ENCODE measurements around the gene RSRC1.

RSRC1 gene

DNA sequence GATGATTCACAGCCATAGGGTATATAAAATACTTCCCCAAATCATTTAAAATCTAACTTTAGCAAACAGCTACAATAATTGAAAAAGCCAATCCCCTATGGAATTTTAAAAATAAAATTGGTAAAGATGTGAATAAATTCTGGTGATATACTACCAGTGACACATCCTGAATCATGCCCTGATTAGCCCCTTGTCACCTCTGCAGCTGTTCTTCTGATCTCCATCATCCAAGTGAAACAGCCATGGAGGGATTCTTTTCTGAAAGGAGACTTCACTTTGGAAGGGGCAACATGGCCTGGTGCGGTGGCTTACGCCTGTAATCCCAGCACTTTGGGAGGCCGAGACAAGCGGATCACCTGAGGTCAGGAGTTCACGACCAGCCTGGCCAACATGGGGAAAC, 345.5 kb downstream of the RSRC1 start:
- no peak overlapping the region for H2AFZ ChIP-seq (ENCODE audit: low read depth)
- H3K27me3 ChIP-seq (ENCODE audit: insufficient read depth, low read depth): no peaks in the 10 kb centered on the region
- TF ChIP-seq, protein P1, sequence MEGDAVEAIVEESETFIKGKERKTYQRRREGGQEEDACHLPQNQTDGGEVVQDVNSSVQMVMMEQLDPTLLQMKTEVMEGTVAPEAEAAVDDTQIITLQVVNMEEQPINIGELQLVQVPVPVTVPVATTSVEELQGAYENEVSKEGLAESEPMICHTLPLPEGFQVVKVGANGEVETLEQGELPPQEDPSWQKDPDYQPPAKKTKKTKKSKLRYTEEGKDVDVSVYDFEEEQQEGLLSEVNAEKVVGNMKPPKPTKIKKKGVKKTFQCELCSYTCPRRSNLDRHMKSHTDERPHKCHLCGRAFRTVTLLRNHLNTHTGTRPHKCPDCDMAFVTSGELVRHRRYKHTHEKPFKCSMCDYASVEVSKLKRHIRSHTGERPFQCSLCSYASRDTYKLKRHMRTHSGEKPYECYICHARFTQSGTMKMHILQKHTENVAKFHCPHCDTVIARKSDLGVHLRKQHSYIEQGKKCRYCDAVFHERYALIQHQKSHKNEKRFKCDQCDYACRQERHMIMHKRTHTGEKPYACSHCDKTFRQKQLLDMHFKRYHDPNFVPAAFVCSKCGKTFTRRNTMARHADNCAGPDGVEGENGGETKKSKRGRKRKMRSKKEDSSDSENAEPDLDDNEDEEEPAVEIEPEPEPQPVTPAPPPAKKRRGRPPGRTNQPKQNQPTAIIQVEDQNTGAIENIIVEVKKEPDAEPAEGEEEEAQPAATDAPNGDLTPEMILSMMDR (conservative IDR thresholded peaks at IDR 0.05; ENCODE audit: low read depth, low read length): no peak
- no peaks in the 10 kb centered on the region for H3K79me2 ChIP-seq (ENCODE audit: insufficient read depth, low read depth)
- H3K4me2 ChIP-seq: no peak overlapping the region
- no peak overlapping the region for H3K9ac ChIP-seq
- peaks cover 7% of the 10 kb centered on the region for H3K4me1 ChIP-seq (ENCODE audit: low read depth, poor library complexity, severe bottlenecking)
- H3K4me3 ChIP-seq (IDR thresholded peaks at IDR 0.05; ENCODE audit: insufficient read depth, low read depth, low read length): no peak overlapping the region
- no peaks in the 10 kb centered on the region for H4K20me1 ChIP-seq (ENCODE audit: insufficient read depth)
- H3K27ac ChIP-seq: no peak overlapping the region
- no peaks in the 10 kb centered on the region for H3K36me3 ChIP-seq (ENCODE audit: insufficient read depth)

GRCh38 chr3:158456114-158456513, 346.2 kb downstream of the RSRC1 start:
- no peak overlapping the region for H3K27ac ChIP-seq
- H3K4me2 ChIP-seq: no peak overlapping the region
- no peak overlapping the region for H3K4me3 ChIP-seq (IDR thresholded peaks at IDR 0.05; ENCODE audit: insufficient read depth, low read depth, low read length)
- H2AFZ ChIP-seq (ENCODE audit: low read depth): no peak overlapping the region
- no peaks in the 10 kb centered on the region for H3K27me3 ChIP-seq (ENCODE audit: insufficient read depth, low read depth)
- no peaks in the 10 kb centered on the region for H4K20me1 ChIP-seq (ENCODE audit: insufficient read depth)
- H3K4me1 ChIP-seq (ENCODE audit: low read depth, poor library complexity, severe bottlenecking): peaks cover 7% of the 10 kb centered on the region
- TF ChIP-seq, protein P1 (conservative IDR thresholded peaks at IDR 0.05; ENCODE audit: low read depth, low read length): no peak
- no peaks in the 10 kb centered on the region for H3K36me3 ChIP-seq (ENCODE audit: insufficient read depth)
- H3K79me2 ChIP-seq (ENCODE audit: insufficient read depth, low read depth): no peaks in the 10 kb centered on the region
- H3K9ac ChIP-seq: no peak overlapping the region

DNA sequence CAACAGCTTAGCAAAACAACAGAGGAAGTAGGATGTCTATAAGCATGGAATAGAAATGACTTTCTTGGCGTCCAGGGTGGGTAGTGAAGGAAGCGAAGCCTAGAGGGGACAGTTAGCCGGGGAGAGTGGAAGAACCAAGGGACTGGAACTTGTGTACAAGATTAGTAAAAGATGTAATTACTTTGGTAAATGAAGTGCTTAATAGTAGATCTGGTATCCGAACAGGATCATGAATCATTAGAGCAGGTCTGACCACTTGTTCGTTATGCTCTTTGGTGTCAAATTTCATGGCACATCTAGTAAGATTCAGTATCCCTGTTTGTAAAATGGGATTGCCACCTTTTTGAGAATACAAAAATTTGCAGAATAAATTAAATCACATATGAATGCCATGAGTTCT, 348.6 kb downstream of the RSRC1 start:
- TF ChIP-seq, protein P1 (conservative IDR thresholded peaks at IDR 0.05; ENCODE audit: low read depth, low read length): no peak
- Histone ChIP-seq H3K9ac (no peak overlapping the region), H3K79me2 (ENCODE audit: insufficient read depth, low read depth) (no peaks in the 10 kb centered on the region), H2AFZ (ENCODE audit: low read depth) (no peak overlapping the region), H3K27ac (no peak overlapping the region), H3K4me2 (no peak overlapping the region), H3K27me3 (ENCODE audit: insufficient read depth, low read depth) (no peaks in the 10 kb centered on the region), H3K4me3 (IDR thresholded peaks at IDR 0.05; ENCODE audit: insufficient read depth, low read depth, low read length) (no peak overlapping the region), H3K4me1 (ENCODE audit: low read depth, poor library complexity, severe bottlenecking) (peaks cover 6% of the 10 kb centered on the region), H4K20me1 (ENCODE audit: insufficient read depth) (no peaks in the 10 kb centered on the region), H3K36me3 (ENCODE audit: insufficient read depth) (no peaks in the 10 kb centered on the region)

DNA sequence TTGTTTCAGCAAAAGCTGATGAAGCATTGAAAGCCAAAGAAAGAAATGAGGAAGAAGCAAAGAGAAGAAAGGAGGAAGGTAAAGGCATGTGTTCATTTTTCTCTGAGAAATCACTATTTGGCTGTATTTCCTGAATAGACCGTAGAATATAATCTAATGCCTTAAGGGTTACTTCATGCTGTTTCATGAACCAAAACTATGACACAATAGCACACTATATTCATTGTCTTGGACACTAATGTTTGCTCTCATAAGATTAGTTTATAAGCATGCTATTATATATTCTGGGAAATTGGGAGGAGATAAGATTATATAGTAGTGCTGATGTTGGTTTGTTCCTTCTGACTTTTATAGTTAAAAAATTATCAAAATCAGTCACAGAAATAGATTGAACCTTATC, 351.0 kb downstream of the RSRC1 start:
- Histone ChIP-seq H3K4me2 (no peak overlapping the region), H3K4me1 (ENCODE audit: low read depth, poor library complexity, severe bottlenecking) (peaks cover 14% of the 10 kb centered on the region), H3K9ac (no peak overlapping the region), H3K4me3 (IDR thresholded peaks at IDR 0.05; ENCODE audit: insufficient read depth, low read depth, low read length) (no peak overlapping the region), H3K27ac (no peak overlapping the region), H3K79me2 (ENCODE audit: insufficient read depth, low read depth) (no peaks in the 10 kb centered on the region), H2AFZ (ENCODE audit: low read depth) (no peak overlapping the region), H3K36me3 (ENCODE audit: insufficient read depth) (no peaks in the 10 kb centered on the region), H4K20me1 (ENCODE audit: insufficient read depth) (no peaks in the 10 kb centered on the region), H3K27me3 (ENCODE audit: insufficient read depth, low read depth) (no peaks in the 10 kb centered on the region)
- TF ChIP-seq, protein P1 (conservative IDR thresholded peaks at IDR 0.05; ENCODE audit: low read depth, low read length): no peak

Data from KMS-11 (cell line).